HEK293 (cell line): ENCODE results near the gene WDR43.

ENCODE experiments used
- CTCF ChIA-PET: fragments of 350-600 bp; formaldehyde crosslinking; extraction: SDS; loops from one replicate; lab custom pipeline; 2021; ENCODE audit warnings: antibody characterized with exemption; lab: Yijun Ruan, JAX
- POLR2A ChIA-PET: fragments of 300-600 bp; formaldehyde crosslinking; extraction: SDS; loops from one replicate; lab custom pipeline; 2020; ENCODE audit warnings: antibody characterized with exemption, inconsistent platforms; lab: Yijun Ruan, JAX
- H3K27ac ChIP-seq: fragments of 200-500 bp; sonication (Bioruptor generic); 2 replicates; pipeline ENCODE4 v1.5.1; 2014; ENCODE audit warnings: low read depth, low read length, control low read depth, inconsistent platforms; ENCODE audit errors: extremely low read depth
- H3K36me3 ChIP-seq, 2 experiments: fragments of 200-500 bp in 1 of 2; sonication (Bioruptor generic) in 1 of 2; 1 replicate in 1 of 2; 2 replicates in 1 of 2; pipeline ENCODE4 v1.5.1; 2014 to 2017; ENCODE audit warnings: inconsistent platforms in 2 of 2, low read length in 2 of 2; ENCODE audit not compliant: control insufficient read depth in 2 of 2, insufficient read depth in 1 of 2
- H3K4me1 ChIP-seq: fragments of 200-500 bp; sonication (Bioruptor generic); 2 replicates; pipeline ENCODE4 v1.5.1; 2014; ENCODE audit warnings: mild to moderate bottlenecking, low read length, inconsistent platforms; ENCODE audit not compliant: control insufficient read depth, insufficient read depth
- H3K4me3 ChIP-seq: 2 replicates; pipeline ENCODE4 v1.5.1; 2011; ENCODE audit warnings: low read depth, mild to moderate bottlenecking, control low read depth, low read length, moderate library complexity
- H3K9me3 ChIP-seq: fragments of 200-500 bp; sonication (Bioruptor generic); 2 replicates; pipeline ENCODE4 v1.5.1; 2014; ENCODE audit warnings: low read depth, low read length, inconsistent platforms; ENCODE audit not compliant: control insufficient read depth, insufficient read depth
- IKZF3 ChIP-seq: fragments of 450-650 bp; IDR thresholded peaks from 2 replicates; pipeline ENCODE4 v1.5.0; 2018; ENCODE audit warnings: missing biosample characterization, mild to moderate bottlenecking, missing genetic modification characterization, moderate library complexity
- KLF7 ChIP-seq: fragments of 450-650 bp; formaldehyde crosslinking; IDR thresholded peaks from 2 replicates; pipeline ENCODE4 v1.5.1; 2016; ENCODE audit warnings: missing biosample characterization, missing genetic modification characterization, borderline replicate concordance
- PBX3 ChIP-seq: sonication (generic); formaldehyde crosslinking; IDR thresholded peaks from 2 replicates; pipeline ENCODE4 v1.8.1; 2022; ENCODE audit warnings: mild to moderate bottlenecking, moderate library complexity, missing genetic modification reagents
- REPIN1 ChIP-seq: fragments of 450-650 bp; formaldehyde crosslinking; IDR thresholded peaks from 2 replicates; pipeline ENCODE4 v1.5.1; 2017; ENCODE audit warnings: missing biosample characterization, missing genetic modification characterization, low read depth
- ZEB2 ChIP-seq: fragments of 450-650 bp; formaldehyde crosslinking; IDR thresholded peaks from 2 replicates; pipeline ENCODE4 v1.5.1; 2016; ENCODE audit warnings: missing biosample characterization, missing genetic modification characterization
- ZFP69B ChIP-seq: fragments of 450-650 bp; formaldehyde crosslinking; IDR thresholded peaks from 2 replicates; pipeline ENCODE4 v1.5.1; 2016; ENCODE audit warnings: missing biosample characterization, missing genetic modification characterization
- ZNF138 ChIP-seq: fragments of 450-650 bp; formaldehyde crosslinking; IDR thresholded peaks from 2 replicates; pipeline ENCODE4 v1.5.1; 2016; ENCODE audit warnings: missing biosample characterization, missing genetic modification characterization, borderline replicate concordance
- ZNF148 ChIP-seq: fragments of 450-650 bp; formaldehyde crosslinking; IDR thresholded peaks from 2 replicates; pipeline ENCODE4 v1.5.0; 2017; ENCODE audit warnings: missing biosample characterization, missing genetic modification characterization, borderline replicate concordance
- ZNF155 ChIP-seq: fragments of 450-650 bp; formaldehyde crosslinking; IDR thresholded peaks from 2 replicates; pipeline ENCODE4 v1.5.1; 2016; ENCODE audit warnings: missing biosample characterization, missing genetic modification characterization
- ZNF169 ChIP-seq: fragments of 450-650 bp; formaldehyde crosslinking; IDR thresholded peaks from 2 replicates; pipeline ENCODE4 v1.5.1; 2016; ENCODE audit warnings: missing biosample characterization, missing genetic modification characterization
- ZNF274 ChIP-seq, 2 experiments: fragments of 200-500 bp in 1 of 2; fragments of 450-650 bp in 1 of 2; sonication (Bioruptor generic) in 1 of 2; formaldehyde crosslinking in 1 of 2; IDR thresholded peaks; 2 replicates each; pipeline versions ENCODE4 v1.5.1 to v1.6.1; 2014 to 2016; ENCODE audit warnings: borderline replicate concordance in 1 of 2, inconsistent platforms in 1 of 2, low read length in 1 of 2, missing biosample characterization in 1 of 2, missing genetic modification characterization in 1 of 2
- ZNF335 ChIP-seq: fragments of 450-650 bp; formaldehyde crosslinking; conservative IDR thresholded peaks from 2 replicates; pipeline ENCODE4 v1.5.1; 2016; ENCODE audit warnings: missing biosample characterization, missing genetic modification characterization
- ZNF350 ChIP-seq: fragments of 450-650 bp; formaldehyde crosslinking; IDR thresholded peaks from 2 replicates; pipeline ENCODE4 v1.5.0; 2017; ENCODE audit warnings: missing biosample characterization, mild to moderate bottlenecking, missing genetic modification characterization
- ZNF449 ChIP-seq: fragments of 450-650 bp; formaldehyde crosslinking; IDR thresholded peaks from 2 replicates; pipeline ENCODE4 v1.5.1; 2017; ENCODE audit warnings: missing biosample characterization, mild to moderate bottlenecking, missing genetic modification characterization, moderate library complexity
- ZNF501 ChIP-seq: fragments of 450-650 bp; formaldehyde crosslinking; IDR thresholded peaks from 2 replicates; pipeline ENCODE4 v1.5.1; 2016; ENCODE audit warnings: missing biosample characterization, missing genetic modification characterization
- ZNF561 ChIP-seq: fragments of 450-650 bp; IDR thresholded peaks from 2 replicates; pipeline ENCODE4 v1.5.1; 2018; ENCODE audit warnings: missing biosample characterization, missing genetic modification characterization, borderline replicate concordance
- ZNF585B ChIP-seq: fragments of 450-650 bp; formaldehyde crosslinking; IDR thresholded peaks from 2 replicates; pipeline ENCODE4 v1.5.1; 2016; ENCODE audit warnings: missing biosample characterization, missing genetic modification characterization
- ZNF701 ChIP-seq: fragments of 450-650 bp; formaldehyde crosslinking; IDR thresholded peaks from 2 replicates; pipeline ENCODE4 v1.5.1; 2016; ENCODE audit warnings: missing biosample characterization, missing genetic modification characterization
- ZNF792 ChIP-seq: fragments of 450-650 bp; formaldehyde crosslinking; IDR thresholded peaks from 2 replicates; pipeline ENCODE4 v1.5.1; 2016; ENCODE audit warnings: missing biosample characterization, missing genetic modification characterization
- ZNF837 ChIP-seq: fragments of 450-650 bp; formaldehyde crosslinking; IDR thresholded peaks from 2 replicates; pipeline ENCODE4 v1.5.1; 2016; ENCODE audit warnings: missing biosample characterization, missing genetic modification characterization
- TF ChIP-seq, protein P1 (sequence below): fragments of 450-650 bp; formaldehyde crosslinking; IDR thresholded peaks from 2 replicates; pipeline ENCODE4 v1.5.1; 2017; ENCODE audit warnings: missing biosample characterization, missing genetic modification characterization
- TF ChIP-seq, protein P2 (sequence below): fragments of 450-650 bp; formaldehyde crosslinking; IDR thresholded peaks from 2 replicates; pipeline ENCODE4 v1.5.1; 2016; ENCODE audit warnings: missing biosample characterization, missing genetic modification characterization

The WDR43 gene

DNA sequence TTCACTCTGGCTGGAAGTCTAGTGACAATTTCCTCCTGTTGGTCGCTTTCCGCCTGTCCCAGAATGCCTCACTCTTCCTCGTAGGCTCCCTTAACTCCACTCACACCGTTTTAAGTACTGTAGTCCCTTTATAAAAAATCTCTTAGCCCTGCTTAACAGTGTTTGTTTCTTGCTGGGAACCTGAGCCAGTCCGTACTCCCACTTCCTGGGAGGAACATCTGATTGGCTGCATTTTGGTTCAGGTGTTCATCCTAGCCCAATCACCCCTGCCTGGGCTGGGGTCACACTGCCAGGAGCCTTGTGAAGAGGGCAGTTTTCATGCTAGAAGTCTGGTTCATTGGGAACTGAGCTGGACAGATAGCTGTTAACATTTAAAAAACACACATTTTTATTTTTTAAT is 61.0 kb downstream of the WDR43 start:
- no peaks in the 10 kb centered on the region; a peak in 1 of 3 replicates for H3K36me3 ChIP-seq
- no peak overlapping the region for H3K4me3 ChIP-seq
- CTCF ChIA-PET = interaction anchor here (0.6 to 1.5 kb wide), 7 partner anchors 61 to 547 kb away, joined by 3 to 10 read pairs (median 4); partner anchors contain the start of gene WDR43
- POLR2A ChIA-PET = no interaction called here
- TF ChIP-seq IKZF3 (no peak), ZNF701 (no peak), ZNF138 (no peak), ZNF792 (no peak), ZNF449 (no peak), ZNF169 (tag by site-specific recombination) (no peak), ZNF148 (tag by site-specific recombination) (no peak), PBX3 (CRISPR knock-in tag) (no peak), REPIN1 (no peak), ZNF837 (tag by site-specific recombination) (no peak), ZNF155 (tag by site-specific recombination) (no peak), ZNF274 (IDR thresholded peaks at IDR 0.05; ENCODE audit: low read length) (no peak), ZNF274 (tag by site-specific recombination; IDR thresholded peaks at IDR 0.05; ENCODE audit: borderline replicate concordance) (no peak), KLF7 (tag by site-specific recombination) (no peak), ZNF501 (tag by site-specific recombination) (no peak), ZEB2 (tag by site-specific recombination) (no peak), ZNF585B (tag by site-specific recombination) (no peak), ZNF561 (tag by site-specific recombination) (no peak), ZFP69B (tag by site-specific recombination) (no peak), ZNF350 (no peak)
- TF ChIP-seq, protein P1, sequence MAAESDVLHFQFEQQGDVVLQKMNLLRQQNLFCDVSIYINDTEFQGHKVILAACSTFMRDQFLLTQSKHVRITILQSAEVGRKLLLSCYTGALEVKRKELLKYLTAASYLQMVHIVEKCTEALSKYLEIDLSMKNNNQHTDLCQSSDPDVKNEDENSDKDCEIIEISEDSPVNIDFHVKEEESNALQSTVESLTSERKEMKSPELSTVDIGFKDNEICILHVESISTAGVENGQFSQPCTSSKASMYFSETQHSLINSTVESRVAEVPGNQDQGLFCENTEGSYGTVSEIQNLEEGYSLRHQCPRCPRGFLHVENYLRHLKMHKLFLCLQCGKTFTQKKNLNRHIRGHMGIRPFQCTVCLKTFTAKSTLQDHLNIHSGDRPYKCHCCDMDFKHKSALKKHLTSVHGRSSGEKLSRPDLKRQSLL (tag by site-specific recombination) = no peak
- H3K4me1 ChIP-seq = no peaks in the 10 kb centered on the region
- H3K27ac ChIP-seq = no peak overlapping the region
- no peaks in the 10 kb centered on the region for H3K9me3 ChIP-seq

DNA sequence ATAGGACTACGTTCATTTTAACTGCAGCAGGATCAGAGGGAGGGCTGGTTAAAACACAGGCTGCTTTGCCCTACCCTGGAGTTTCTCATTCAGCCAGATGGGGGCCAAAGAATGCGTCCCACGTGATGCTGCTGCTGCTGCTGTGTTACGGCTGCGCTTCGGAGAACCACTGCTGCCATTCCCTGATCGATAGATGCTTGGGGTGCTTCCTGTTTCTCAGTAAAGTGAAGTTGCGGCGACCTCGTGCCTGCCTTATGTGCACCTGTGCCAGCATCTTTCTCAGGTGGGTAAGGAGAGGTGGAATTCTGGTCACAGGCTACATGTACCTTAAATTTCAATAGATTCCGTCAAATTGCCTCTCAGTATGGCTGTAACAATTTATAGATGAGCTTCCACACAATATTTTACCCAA is 62.0 kb downstream of the WDR43 start:
- TF ChIP-seq, protein P2, sequence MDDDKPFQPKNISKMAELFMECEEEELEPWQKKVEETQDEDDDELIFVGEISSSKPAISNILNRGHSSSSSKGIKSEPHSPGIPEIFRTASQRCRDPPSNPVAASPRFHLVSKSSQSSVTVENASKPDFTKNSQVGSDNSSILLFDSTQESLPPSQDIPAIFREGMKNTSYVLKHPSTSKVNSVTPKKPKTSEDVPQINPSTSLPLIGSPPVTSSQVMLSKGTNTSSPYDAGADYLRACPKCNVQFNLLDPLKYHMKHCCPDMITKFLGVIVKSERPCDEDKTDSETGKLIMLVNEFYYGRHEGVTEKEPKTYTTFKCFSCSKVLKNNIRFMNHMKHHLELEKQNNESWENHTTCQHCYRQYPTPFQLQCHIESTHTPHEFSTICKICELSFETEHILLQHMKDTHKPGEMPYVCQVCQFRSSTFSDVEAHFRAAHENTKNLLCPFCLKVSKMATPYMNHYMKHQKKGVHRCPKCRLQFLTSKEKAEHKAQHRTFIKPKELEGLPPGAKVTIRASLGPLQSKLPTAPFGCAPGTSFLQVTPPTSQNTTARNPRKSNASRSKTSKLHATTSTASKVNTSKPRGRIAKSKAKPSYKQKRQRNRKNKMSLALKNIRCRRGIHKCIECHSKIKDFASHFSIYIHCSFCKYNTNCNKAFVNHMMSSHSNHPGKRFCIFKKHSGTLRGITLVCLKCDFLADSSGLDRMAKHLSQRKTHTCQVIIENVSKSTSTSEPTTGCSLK (tag by site-specific recombination) = no peak
- 0 out of 2 replicates have a peak, but pooled peaks have one; percentile 72 for TF ChIP-seq ZNF335
- H3K36me3 ChIP-seq = no peaks in the 10 kb centered on the region
- peak overlapping the region; percentile 29 for H3K4me3 ChIP-seq
- H3K9me3 ChIP-seq = no peaks in the 10 kb centered on the region
- H3K4me1 ChIP-seq = no peaks in the 10 kb centered on the region
- H3K27ac ChIP-seq = no peak overlapping the region
- ChIA-PET CTCF (interaction anchor here (0.6 to 1.5 kb wide), 8 partner anchors 133 to 1030 kb away, joined by 3 to 10 read pairs (median 5); no protein-coding TSS in a partner anchor), POLR2A (no interaction called here)
